ENCODE results near the gene PLEKHA8.
A peak's percentile ranks its signal among the peaks of the same experiment; 100 is the strongest.

Gene PLEKHA8

GRCh38 chr7:30148426-30148825 is 120.2 kb downstream of the PLEKHA8 start:
- DNase-seq = no peak

GRCh38 chr7:30148951-30149459 is 120.8 kb downstream of the PLEKHA8 start:
- DNase-seq = peak in 1 of 2 donors; percentile 22

- DNase-seq = no peak
Measured at GRCh38 chr7:30149640-30150272, 121.5 kb downstream of the PLEKHA8 start.

- no peak for DNase-seq
Measured at GRCh38 chr7:30150711-30151110, 122.5 kb downstream of the PLEKHA8 start.

GRCh38 chr7:30154111-30154587 is 125.9 kb downstream of the PLEKHA8 start:
- no peak for DNase-seq

- no peak for DNase-seq
Measured at GRCh38 chr7:30155481-30155880, 127.3 kb downstream of the PLEKHA8 start.

GRCh38 chr7:30157204-30157603 is 129.0 kb downstream of the PLEKHA8 start:
- DNase-seq = peak in 1 of 2 donors; percentile 21

GRCh38 chr7:30159163-30159562 is 131.0 kb downstream of the PLEKHA8 start:
- DNase-seq = no peak

GRCh38 chr7:30159698-30160143 is 131.5 kb downstream of the PLEKHA8 start:
- peak in 1 of 2 donors; percentile 17 for DNase-seq

- no peak for DNase-seq
Measured at GRCh38 chr7:30160329-30160728, 132.1 kb downstream of the PLEKHA8 start.

- no peak for DNase-seq
Measured at GRCh38 chr7:30162133-30162532, 133.9 kb downstream of the PLEKHA8 start.

- no peak for DNase-seq
Measured at GRCh38 chr7:30162622-30163124, 134.5 kb downstream of the PLEKHA8 start.

- DNase-seq = no peak
Measured at GRCh38 chr7:30163231-30163894, 135.2 kb downstream of the PLEKHA8 start.

- no peak for DNase-seq
Measured at GRCh38 chr7:30164567-30164966, 136.4 kb downstream of the PLEKHA8 start.

GRCh38 chr7:30165590-30165989 is 137.4 kb downstream of the PLEKHA8 start:
- no peak for DNase-seq

- DNase-seq = no peak
Measured at GRCh38 chr7:30166155-30166840, 138.1 kb downstream of the PLEKHA8 start.

GRCh38 chr7:30166841-30167235 is 138.6 kb downstream of the PLEKHA8 start:
- no peak for DNase-seq

GRCh38 chr7:30167901-30168300 is 139.7 kb downstream of the PLEKHA8 start:
- no peak for DNase-seq

- no peak for DNase-seq
Measured at GRCh38 chr7:30168835-30169573, 140.8 kb downstream of the PLEKHA8 start.

- DNase-seq = no peak
Measured at GRCh38 chr7:30169579-30169978, 141.4 kb downstream of the PLEKHA8 start.

- DNase-seq = no peak
Measured at GRCh38 chr7:30170476-30171205, 142.4 kb downstream of the PLEKHA8 start.

Measured in stimulated activated CD4-positive, alpha-beta T cell treated with anti-CD3 and anti-CD28 coated beads, Interleukin-2, amount 100 ng/mL, for 24 hours (primary cell).